Measurements from ENCODE around the gene CRABP1.

DNA sequence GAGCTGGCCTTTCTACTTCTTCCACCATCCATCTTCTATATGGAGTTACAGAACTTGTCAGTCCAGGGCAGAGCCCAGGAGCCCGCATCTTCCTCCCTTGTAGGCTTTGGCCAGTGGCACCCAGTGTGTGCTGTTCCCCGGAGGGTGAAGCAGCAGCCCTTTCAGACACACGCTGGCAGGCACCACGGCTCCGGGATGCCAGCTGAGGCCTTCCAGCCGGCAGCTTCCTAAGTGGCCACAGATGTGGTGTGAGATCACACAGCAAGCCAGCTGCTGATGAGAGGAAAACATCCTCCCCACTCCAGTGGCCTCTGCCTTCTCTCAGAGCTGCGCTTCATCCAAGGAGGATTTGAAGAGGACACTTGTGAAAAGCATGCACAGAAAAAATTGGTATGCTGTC lies 24.1 kb downstream of the CRABP1 start:
- TF ChIP-seq, protein P1, sequence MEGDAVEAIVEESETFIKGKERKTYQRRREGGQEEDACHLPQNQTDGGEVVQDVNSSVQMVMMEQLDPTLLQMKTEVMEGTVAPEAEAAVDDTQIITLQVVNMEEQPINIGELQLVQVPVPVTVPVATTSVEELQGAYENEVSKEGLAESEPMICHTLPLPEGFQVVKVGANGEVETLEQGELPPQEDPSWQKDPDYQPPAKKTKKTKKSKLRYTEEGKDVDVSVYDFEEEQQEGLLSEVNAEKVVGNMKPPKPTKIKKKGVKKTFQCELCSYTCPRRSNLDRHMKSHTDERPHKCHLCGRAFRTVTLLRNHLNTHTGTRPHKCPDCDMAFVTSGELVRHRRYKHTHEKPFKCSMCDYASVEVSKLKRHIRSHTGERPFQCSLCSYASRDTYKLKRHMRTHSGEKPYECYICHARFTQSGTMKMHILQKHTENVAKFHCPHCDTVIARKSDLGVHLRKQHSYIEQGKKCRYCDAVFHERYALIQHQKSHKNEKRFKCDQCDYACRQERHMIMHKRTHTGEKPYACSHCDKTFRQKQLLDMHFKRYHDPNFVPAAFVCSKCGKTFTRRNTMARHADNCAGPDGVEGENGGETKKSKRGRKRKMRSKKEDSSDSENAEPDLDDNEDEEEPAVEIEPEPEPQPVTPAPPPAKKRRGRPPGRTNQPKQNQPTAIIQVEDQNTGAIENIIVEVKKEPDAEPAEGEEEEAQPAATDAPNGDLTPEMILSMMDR (conservative IDR thresholded peaks at IDR 0.05 in 1 of 2, IDR thresholded peaks at IDR 0.05 in 1 of 2; ENCODE audit: extremely low read depth in 1 of 2, insufficient read depth in 1 of 2, low read depth in 1 of 2, low read length in 2 of 2), result no peak
- no peak for TF ChIP-seq EZH2 (IDR thresholded peaks at IDR 0.05; ENCODE audit: borderline replicate concordance, low read length)

Data from mammary epithelial cell (primary cell).